ENCODE results near the gene DENND2A.

The DENND2A gene

DNA sequence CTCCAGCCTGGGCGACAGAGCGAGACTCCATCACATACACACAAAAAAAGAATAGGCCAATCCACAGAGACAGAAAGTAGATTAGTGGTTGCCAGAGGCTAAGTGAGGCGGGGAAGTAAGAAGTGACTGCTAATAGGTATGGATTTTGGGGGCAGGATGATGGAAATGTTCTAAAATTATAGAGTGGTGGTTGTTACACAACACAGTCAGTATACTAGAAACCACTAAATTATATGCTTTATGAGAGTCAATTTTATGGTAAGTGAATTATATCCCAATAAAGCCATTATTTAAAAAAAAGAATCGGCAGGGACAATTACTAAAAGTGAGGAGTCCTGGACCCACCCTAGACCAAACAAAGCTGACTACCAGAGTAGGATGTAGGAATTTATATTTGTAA is 24.3 kb downstream of the DENND2A start:
- CTCF ChIA-PET = interaction anchor here (0.9 kb wide), 1 partner anchor 10 kb away, joined by 3 read pairs; no protein-coding TSS in a partner anchor
- no peak for DNase-seq (ENCODE audit: low read depth, low spot score)
- no peak overlapping the region for H3K4me3 ChIP-seq (ENCODE audit: low read depth, low read length)
- POLR2A ChIA-PET = no interaction called here
- TF ChIP-seq, protein P1, sequence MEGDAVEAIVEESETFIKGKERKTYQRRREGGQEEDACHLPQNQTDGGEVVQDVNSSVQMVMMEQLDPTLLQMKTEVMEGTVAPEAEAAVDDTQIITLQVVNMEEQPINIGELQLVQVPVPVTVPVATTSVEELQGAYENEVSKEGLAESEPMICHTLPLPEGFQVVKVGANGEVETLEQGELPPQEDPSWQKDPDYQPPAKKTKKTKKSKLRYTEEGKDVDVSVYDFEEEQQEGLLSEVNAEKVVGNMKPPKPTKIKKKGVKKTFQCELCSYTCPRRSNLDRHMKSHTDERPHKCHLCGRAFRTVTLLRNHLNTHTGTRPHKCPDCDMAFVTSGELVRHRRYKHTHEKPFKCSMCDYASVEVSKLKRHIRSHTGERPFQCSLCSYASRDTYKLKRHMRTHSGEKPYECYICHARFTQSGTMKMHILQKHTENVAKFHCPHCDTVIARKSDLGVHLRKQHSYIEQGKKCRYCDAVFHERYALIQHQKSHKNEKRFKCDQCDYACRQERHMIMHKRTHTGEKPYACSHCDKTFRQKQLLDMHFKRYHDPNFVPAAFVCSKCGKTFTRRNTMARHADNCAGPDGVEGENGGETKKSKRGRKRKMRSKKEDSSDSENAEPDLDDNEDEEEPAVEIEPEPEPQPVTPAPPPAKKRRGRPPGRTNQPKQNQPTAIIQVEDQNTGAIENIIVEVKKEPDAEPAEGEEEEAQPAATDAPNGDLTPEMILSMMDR (IDR thresholded peaks at IDR 0.05; ENCODE audit: insufficient read depth, low read length, missing control alignments) = no peak

- CTCF ChIA-PET = no interaction called here
- no peak for DNase-seq (ENCODE audit: low read depth, low spot score)
- H3K4me3 ChIP-seq (ENCODE audit: low read depth, low read length) = no peak overlapping the region
- TF ChIP-seq, protein P1 (IDR thresholded peaks at IDR 0.05; ENCODE audit: insufficient read depth, low read length, missing control alignments) = no peak
- POLR2A ChIA-PET = no interaction called here
Observed at GRCh38 chr7:140611641-140612040, 29.0 kb downstream of the DENND2A start.

- POLR2A ChIA-PET = no interaction called here
- CTCF ChIA-PET = interaction anchor here (0.7 to 1.1 kb wide), 2 partner anchors 10 to 30 kb away, joined by 3 read pairs; partner anchors contain the start of gene DENND2A
- no peak for DNase-seq (ENCODE audit: low read depth, low spot score)
- TF ChIP-seq, protein P1 (IDR thresholded peaks at IDR 0.05; ENCODE audit: insufficient read depth, low read length, missing control alignments) = no peak
- no peak overlapping the region for H3K4me3 ChIP-seq (ENCODE audit: low read depth, low read length)
Observed at GRCh38 chr7:140610204-140611165, 30.1 kb downstream of the DENND2A start.

DNA sequence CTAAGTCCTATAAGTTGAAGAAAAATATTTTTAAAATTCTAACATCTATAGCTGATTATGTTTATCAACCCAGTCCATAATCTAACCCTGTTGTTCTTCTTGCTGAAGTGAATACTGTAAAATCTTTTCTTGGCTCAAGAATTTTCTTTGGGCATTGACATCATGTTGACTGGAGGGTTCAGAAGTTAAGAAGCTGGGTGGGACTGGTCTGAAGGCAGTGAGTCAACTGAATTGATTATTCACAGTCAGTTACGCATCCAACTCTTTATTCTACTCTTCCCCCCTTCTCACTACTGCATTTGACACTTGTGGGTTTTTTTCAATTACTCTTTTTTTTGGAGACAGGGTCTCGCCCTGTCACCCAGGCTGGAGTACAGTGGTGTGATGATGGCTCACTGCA is 31.0 kb downstream of the DENND2A start:
- TF ChIP-seq, protein P1 (IDR thresholded peaks at IDR 0.05; ENCODE audit: insufficient read depth, low read length, missing control alignments) = no peak
- no peak for DNase-seq (ENCODE audit: low read depth, low spot score)
- ChIA-PET POLR2A (no interaction called here), CTCF (interaction anchor here (0.7 to 1.1 kb wide), 2 partner anchors 9 to 31 kb away, joined by 3 read pairs; partner anchors contain the start of gene DENND2A)
- H3K4me3 ChIP-seq (ENCODE audit: low read depth, low read length) = no peak overlapping the region

- TF ChIP-seq, protein P1 (IDR thresholded peaks at IDR 0.05; ENCODE audit: insufficient read depth, low read length, missing control alignments) = no peak
- ChIA-PET POLR2A (no interaction called here), CTCF (interaction anchor here (1.4 to 1.7 kb wide), 3 partner anchors 10 to 89 kb away, joined by 3 to 6 read pairs (median 5); no protein-coding TSS in a partner anchor)
- DNase-seq (ENCODE audit: low read depth, low spot score) = no peak
- H3K4me3 ChIP-seq (ENCODE audit: low read depth, low read length) = no peak overlapping the region
Observed at GRCh38 chr7:140607441-140607989, 33.1 kb downstream of the DENND2A start.

- CTCF ChIA-PET = interaction anchor here (0.7 to 2.1 kb wide), 6 partner anchors 9 to 87 kb away, joined by 3 to 7 read pairs (median 4); no protein-coding TSS in a partner anchor
- POLR2A ChIA-PET = interaction anchor here (0.6 to 1.8 kb wide), 2 partner anchors 8 to 15 kb away, joined by 3 read pairs; no protein-coding TSS in a partner anchor
- H3K4me3 ChIP-seq (ENCODE audit: low read depth, low read length) = no peak overlapping the region
- no peak for DNase-seq (ENCODE audit: low read depth, low spot score)
- TF ChIP-seq, protein P1 (IDR thresholded peaks at IDR 0.05; ENCODE audit: insufficient read depth, low read length, missing control alignments) = no peak
Observed at GRCh38 chr7:140605337-140605736, 35.3 kb downstream of the DENND2A start.

Data from AG04449 (cell line).